HG02938 (cell line): ENCODE measurements around the gene RAPGEF4.
"Not testable (repeated sequence)": the region's sequence is repeated elsewhere in the genome, so short reads cannot be mapped to it uniquely, and the experiment has no call there.

Experiments used
- ATAC-seq: cut with Tn5 transposase; IDR thresholded peaks from one replicate; pipeline ENCODE4 v1.9.1; 2021; ENCODE audit warnings: mild to moderate bottlenecking, moderate library complexity; ENCODE audit not compliant: unreplicated experiment

Gene RAPGEF4

GRCh38 chr2:172770887-172771286 is 35.2 kb downstream of the RAPGEF4 start:
- no peak for ATAC-seq

DNA sequence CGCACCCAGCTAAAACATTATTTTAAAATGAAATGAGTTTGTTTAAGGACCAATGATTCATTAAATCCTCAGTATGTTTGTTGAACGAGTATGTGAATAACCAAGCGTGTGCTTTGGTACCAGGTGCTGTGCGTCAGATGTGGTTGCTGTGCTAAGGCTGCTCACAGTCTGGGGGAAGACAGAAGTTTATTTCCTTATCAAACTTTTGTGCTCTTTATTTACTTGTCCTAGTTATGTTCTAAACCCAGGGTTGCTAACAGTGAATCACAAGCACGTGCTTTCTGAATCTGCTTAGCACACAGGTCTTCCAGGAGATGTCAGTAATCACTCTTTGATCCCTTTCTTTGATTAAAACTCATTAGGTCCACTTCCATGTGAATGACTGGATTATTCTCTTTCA is 37.0 kb downstream of the RAPGEF4 start:
- no peak for ATAC-seq

- no peak for ATAC-seq
Observed at GRCh38 chr2:172774302-172774701, 38.7 kb downstream of the RAPGEF4 start.

DNA sequence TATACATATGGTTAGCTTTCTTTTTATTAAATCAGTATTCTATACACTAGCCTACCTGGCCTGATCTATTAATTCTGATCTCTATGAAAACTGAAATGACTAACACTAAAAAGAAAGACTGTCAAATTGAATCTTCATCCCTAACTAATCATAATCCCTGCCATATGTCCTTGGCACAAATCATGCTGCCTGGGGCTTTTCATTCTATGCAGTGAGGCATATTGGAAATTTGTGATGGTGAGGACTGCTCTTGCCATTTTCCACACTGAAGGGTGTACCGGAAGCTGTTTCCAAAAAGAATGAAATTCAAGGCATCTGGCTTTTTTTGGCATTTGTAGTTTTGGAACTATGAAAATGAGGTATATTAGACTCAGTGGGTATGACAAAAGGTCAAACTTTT is 39.7 kb downstream of the RAPGEF4 start:
- no peak for ATAC-seq

DNA sequence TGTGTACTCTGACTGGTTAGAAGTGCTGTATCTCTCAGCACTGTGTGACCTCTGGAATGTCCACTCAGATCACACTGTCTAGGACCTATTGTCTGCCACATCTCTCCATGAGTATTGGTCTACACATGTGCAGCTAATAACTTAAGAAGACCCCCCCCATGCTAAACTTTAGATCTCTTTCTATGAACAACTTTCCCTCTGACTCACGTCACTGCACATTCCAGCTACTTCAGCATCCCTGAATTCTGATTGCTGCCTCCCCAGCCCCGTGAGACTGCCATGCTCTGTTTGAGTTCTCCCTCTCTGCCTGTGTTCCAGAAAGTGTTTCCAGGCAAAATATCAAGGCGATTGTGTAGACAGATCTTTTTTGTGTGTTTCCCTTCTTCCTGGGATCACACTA is 41.8 kb downstream of the RAPGEF4 start:
- no peak for ATAC-seq

DNA sequence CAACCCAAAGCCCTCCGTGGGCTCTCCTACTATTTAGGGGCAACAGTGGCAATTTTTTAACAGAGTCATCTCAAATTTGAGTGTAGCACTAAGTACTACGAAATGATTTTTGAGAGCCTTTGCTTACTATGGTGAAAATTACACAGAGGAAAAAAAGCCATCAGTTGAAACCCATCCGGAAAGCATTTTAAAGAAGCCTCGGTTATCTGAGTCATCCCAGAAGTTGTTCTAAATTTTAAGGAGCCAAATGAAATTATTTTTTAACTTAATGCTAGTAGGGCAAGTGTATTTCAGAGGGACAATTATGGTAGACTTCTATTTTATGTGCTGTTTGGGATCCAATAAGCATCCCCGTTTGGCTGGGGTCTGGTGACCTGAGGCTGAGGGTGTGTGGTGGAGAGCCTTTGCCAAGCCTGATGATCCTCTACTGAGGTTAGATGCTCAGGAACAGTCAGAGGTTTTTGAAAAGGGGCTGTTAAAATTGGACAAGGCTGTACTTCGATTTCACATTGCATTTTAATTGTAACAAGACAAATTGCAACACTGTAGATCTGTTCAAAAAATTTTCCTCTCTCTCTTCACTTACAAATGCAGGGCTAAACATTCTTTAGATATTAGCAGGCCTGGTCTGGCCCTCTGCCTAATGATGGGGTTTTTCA is 47.0 kb downstream of the RAPGEF4 start:
- no peak for ATAC-seq

- no peak for ATAC-seq
Observed at GRCh38 chr2:172783165-172783898, 47.7 kb downstream of the RAPGEF4 start.

DNA sequence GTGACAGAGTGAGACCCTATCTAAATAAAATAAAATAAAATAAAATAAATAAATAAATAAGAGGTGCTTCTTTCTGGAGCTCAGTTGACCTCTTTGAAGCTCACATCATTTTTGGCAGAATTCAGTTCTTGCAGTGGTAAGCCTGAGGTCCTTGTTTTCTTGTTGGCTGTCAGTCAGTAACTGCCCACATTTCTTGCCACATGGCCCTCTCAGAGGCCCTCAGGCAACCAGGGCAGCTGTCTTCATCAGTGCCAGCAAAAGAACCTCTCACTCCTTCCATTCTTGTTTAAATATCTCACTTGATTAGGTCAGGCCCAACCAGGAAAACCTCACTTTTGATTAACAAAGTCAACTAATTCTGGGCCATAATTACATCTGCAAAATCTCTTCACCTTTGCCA is 53.2 kb downstream of the RAPGEF4 start:
- no peak for ATAC-seq

- no peak for ATAC-seq
Observed at GRCh38 chr2:172790404-172790803, 54.8 kb downstream of the RAPGEF4 start.

GRCh38 chr2:172791953-172792352 is 56.3 kb downstream of the RAPGEF4 start:
- ATAC-seq, result no peak

DNA sequence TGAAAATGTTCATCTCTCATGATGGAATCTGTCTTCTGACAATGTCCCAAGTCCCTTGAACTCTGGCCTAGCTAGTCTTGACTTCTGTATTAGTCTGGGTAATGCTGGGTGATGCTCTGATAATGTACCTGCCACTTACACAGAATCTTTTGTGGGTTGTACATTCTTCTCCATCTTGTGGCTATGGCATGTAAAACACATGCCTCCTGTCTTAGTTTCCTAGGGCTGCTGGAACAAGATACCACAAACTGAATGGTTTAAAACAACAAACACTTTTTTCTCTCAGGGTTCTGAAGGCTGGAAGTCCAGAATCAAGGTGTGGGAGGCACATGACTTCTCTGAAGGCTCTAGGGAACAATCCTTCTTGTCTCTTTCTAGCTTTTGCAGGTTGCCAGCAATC is 57.1 kb downstream of the RAPGEF4 start:
- no peak for ATAC-seq

DNA sequence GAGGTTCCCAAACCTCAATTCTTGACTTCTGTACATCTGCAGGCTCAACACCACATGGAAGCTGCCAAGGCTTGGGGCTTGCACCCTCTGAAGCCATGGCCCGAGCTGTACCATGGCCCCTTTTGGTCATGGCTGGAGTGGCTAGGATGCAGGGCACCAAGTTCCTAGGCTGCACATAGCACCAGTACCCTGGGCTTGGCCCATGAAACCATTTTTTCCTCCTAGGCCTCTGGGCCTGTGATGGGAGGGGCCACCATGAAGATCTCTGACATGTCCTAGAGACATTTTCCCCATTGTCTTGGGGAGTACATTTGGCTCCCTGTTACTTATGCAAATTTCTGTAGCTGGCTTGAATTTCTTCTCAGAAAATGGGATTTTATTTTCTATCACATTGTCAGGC is 67.7 kb downstream of the RAPGEF4 start:
- ATAC-seq, result not testable (repeated sequence)

- no peak for ATAC-seq
Observed at GRCh38 chr2:172804423-172804822, 68.8 kb downstream of the RAPGEF4 start.

- ATAC-seq, result no peak
Observed at GRCh38 chr2:172806493-172806892, 70.8 kb downstream of the RAPGEF4 start.

DNA sequence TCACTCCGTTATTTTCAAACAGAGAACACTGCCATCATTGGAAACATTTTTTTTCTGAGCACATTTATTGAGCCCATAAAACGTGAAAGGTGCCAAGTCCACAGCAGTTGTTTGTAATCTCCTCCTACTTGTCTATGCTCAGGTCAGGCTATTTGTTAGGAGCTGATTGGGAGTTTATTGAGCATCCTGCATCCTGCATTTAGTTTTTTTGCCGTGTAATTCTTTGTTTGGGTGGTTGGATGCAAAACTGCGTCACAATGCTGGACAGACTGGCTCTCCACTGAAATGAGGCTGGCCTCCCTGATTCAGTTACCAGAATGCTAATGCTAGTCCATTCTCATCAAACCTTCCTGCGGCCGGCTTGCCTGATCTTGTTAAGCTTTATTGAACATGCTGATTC is 71.4 kb downstream of the RAPGEF4 start:
- no peak for ATAC-seq

- ATAC-seq, result no peak
Observed at GRCh38 chr2:172808156-172808555, 72.5 kb downstream of the RAPGEF4 start.

- no peak for ATAC-seq
Observed at GRCh38 chr2:172811027-172811426, 75.4 kb downstream of the RAPGEF4 start.

DNA sequence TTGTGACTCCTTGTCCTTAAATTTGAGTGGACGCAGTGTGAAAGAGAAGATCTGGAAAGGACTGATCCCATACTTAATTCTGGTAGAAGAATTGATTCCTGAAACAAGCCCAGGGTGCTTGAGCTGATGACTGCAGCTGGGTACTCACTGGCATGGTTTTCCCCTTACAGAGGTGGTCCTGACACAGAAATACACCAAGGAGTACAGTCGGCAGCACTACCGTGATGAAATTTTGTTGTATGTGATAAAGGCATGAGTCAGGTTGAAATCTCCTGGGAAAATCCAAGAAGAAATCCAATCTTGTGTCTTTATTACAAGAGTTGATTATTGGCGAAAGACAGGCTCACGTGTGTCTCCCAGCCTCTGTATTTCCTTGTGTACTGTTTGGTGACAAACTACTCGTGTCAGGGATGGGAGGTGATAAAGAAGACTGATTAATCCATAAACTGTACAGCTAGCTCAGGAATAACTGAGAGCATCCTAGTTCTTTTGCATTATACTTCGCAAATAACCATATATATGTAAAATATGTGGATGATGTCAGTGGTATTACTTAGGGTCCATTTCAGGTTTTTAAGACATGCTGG is 76.6 kb downstream of the RAPGEF4 start:
- ATAC-seq, result no peak

DNA sequence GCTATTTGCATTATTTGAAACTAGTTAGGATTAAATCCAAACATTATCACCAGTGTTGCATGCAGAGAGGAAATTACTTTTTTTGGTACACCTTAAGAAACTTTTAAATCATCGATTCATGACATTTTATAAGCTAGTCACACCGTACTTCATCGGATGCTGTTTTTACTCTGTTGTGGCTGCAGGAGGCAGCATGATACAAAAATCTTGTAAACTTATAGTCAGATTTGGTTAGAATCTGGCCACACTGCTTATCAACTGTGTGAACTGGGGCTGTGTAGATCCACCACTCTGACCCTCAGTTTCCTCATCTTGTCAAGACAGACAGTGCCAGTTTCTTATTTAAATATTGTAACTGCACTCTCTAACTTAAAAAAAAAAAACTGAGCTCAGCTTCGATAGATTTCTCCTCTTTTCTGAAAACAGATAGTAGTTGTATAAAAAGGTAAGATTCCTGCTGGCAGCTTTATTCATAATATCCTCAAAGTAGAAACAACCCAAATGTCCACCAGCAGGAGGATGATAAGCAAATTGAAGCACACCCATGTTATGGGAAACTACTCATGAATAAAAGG is 77.8 kb downstream of the RAPGEF4 start:
- ATAC-seq, result no peak

GRCh38 chr2:172817411-172817810 is 81.8 kb downstream of the RAPGEF4 start:
- no peak for ATAC-seq

DNA sequence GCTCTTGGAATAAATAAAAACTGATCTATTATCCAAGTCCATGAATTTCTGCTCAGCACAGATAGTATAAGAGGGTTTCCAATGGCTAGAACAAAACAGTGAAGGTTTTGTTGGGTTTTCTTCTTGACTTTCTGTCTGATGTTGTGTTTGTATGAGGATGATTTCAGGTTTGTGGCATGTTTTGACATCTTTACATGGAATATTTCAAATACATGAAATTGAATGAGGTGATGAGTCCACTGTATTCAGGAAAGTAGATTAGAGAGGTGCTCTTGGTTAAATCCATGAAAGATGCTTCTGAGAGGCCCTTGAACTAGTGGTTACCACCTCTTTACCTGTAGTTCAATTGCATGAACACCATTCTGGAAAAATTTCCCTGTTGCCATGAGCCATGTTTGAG is 84.3 kb downstream of the RAPGEF4 start:
- ATAC-seq, result no peak
